Myocyte (in vitro differentiated cells): ENCODE data around the gene PSMA3. TPM values are rescaled to one million over a fixed set of nuclear protein-coding genes. Genes with fewer than 3 reads are reported as not detected.

ENCODE experiments used
- DNase-seq: peaks from one replicate; pipeline ENCODE4 v3.0.0-alpha.2; 2012; ENCODE audit warnings: low read depth
- total RNA-seq: library from RNA; depleted of rRNA; stranded (reverse); fragments of >200 nt; gene quantifications from 2 replicates; pipeline ENCODE4 v1.2.3, GENCODE V29; 2014

Gene PSMA3
- total RNA-seq, 1 donor from 2014 or later: 88.5 TPM

GRCh38 chr14:58270628-58271027, 26.0 kb downstream of the PSMA3 start:
- DNase-seq: no peak

- DNase-seq: peak; percentile 13
These were observed 28.1 kb downstream of the PSMA3 start for GRCh38 chr14:58272588-58273372.

GRCh38 chr14:58274881-58275280, 30.2 kb downstream of the PSMA3 start:
- DNase-seq: no peak

- no peak for DNase-seq
These were observed 31.0 kb downstream of the PSMA3 start for GRCh38 chr14:58275527-58276190.

GRCh38 chr14:58276208-58276607, 31.6 kb downstream of the PSMA3 start:
- DNase-seq: no peak

- no peak for DNase-seq
These were observed 33.5 kb downstream of the PSMA3 start for GRCh38 chr14:58278177-58278576.

- DNase-seq: peak; percentile 83
These were observed 36.5 kb downstream of the PSMA3 start for GRCh38 chr14:58280954-58281787.

- DNase-seq: no peak
These were observed 37.3 kb downstream of the PSMA3 start for GRCh38 chr14:58281969-58282368.

GRCh38 chr14:58282925-58283593, 38.4 kb downstream of the PSMA3 start:
- DNase-seq: peak; percentile 11

- no peak for DNase-seq
These were observed 39.1 kb downstream of the PSMA3 start for GRCh38 chr14:58283730-58284129.

- DNase-seq: no peak
These were observed 40.5 kb downstream of the PSMA3 start for GRCh38 chr14:58285132-58285531.

- no peak for DNase-seq
These were observed 43.0 kb downstream of the PSMA3 start for GRCh38 chr14:58287607-58288042.

GRCh38 chr14:58288106-58288792, 43.6 kb downstream of the PSMA3 start:
- DNase-seq: no peak

GRCh38 chr14:58291646-58292045, 47.0 kb downstream of the PSMA3 start:
- DNase-seq: no peak

- no peak for DNase-seq
These were observed 47.5 kb downstream of the PSMA3 start for GRCh38 chr14:58292187-58292586.

- DNase-seq: no peak
These were observed 49.6 kb downstream of the PSMA3 start for GRCh38 chr14:58294201-58294600.

GRCh38 chr14:58296726-58297125, 52.1 kb downstream of the PSMA3 start:
- DNase-seq: no peak

- DNase-seq: no peak
These were observed 52.7 kb downstream of the PSMA3 start for GRCh38 chr14:58297412-58297761.

GRCh38 chr14:58297762-58298476, 53.3 kb downstream of the PSMA3 start:
- peak; percentile 100 for DNase-seq
